GM12873 (cell line): ENCODE measurements around the gene PSMD10.

Experiments
- TF ChIP-seq, protein P1 (sequence below): IDR thresholded peaks from 2 replicates; pipeline ENCODE4 v1.5.1; 2012; ENCODE audit warnings: low read depth, mild to moderate bottlenecking, moderate library complexity, low read length, control low read depth; ENCODE audit not compliant: insufficient read depth; ENCODE audit errors: missing control alignments

Gene PSMD10

DNA sequence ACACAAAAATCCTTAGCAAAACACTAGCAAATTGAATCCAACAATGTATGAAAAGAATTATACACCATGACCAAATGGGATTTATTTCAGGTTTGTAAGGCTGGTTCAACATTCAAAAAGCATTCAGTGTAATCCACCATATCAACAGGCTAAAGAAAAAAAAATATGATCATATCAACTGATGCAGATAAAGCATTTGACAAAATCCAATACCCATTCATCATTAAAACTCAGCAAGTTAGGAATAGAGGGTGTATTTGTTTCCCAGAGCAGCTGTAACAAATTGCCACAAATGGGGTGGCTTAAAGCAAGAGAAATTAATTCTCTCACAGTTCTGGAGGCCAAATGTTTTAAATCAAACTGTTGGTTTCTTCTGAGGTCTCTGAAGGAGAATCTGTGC is 35.8 kb downstream of the PSMD10 start:
- TF ChIP-seq, protein P1, sequence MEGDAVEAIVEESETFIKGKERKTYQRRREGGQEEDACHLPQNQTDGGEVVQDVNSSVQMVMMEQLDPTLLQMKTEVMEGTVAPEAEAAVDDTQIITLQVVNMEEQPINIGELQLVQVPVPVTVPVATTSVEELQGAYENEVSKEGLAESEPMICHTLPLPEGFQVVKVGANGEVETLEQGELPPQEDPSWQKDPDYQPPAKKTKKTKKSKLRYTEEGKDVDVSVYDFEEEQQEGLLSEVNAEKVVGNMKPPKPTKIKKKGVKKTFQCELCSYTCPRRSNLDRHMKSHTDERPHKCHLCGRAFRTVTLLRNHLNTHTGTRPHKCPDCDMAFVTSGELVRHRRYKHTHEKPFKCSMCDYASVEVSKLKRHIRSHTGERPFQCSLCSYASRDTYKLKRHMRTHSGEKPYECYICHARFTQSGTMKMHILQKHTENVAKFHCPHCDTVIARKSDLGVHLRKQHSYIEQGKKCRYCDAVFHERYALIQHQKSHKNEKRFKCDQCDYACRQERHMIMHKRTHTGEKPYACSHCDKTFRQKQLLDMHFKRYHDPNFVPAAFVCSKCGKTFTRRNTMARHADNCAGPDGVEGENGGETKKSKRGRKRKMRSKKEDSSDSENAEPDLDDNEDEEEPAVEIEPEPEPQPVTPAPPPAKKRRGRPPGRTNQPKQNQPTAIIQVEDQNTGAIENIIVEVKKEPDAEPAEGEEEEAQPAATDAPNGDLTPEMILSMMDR, result no peak

DNA sequence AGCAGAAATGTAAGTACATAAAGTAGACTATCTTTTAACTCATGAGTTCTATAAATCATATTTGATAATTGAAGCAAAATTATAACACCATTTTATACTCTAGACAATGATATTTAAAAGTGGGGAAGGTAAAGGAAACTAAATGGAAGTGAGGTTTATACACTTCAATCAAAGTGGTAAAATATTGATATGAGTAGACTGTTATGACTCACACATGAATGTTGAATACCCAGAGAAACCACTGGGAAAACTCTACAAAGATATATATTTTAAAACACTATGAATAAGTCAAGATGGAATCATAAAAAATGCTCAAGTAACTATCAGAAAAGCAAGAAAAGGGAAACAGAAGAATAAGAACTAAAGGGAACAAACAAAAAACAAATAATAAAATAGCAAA is 38.1 kb downstream of the PSMD10 start:
- TF ChIP-seq, protein P1, result no peak

DNA sequence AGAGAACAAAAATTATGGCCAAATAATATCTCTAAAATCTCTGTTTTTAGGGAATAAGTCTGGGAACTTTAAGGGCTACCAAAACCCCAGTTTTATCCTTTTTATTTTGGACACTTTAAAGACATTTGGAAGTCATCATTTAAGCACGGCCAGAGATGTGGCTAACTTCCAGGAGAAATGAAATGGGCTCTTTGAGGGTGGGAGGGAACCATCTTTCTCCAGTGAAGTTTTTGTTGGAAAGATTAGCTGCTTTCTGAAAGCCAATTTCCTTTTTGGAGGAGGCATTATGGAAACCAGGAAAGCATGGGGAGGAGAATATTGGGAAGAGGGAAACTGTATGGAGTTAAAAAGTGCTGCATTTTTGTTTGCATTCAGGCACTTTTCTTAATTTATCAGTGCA is 41.7 kb downstream of the PSMD10 start:
- TF ChIP-seq, protein P1, result no peak

DNA sequence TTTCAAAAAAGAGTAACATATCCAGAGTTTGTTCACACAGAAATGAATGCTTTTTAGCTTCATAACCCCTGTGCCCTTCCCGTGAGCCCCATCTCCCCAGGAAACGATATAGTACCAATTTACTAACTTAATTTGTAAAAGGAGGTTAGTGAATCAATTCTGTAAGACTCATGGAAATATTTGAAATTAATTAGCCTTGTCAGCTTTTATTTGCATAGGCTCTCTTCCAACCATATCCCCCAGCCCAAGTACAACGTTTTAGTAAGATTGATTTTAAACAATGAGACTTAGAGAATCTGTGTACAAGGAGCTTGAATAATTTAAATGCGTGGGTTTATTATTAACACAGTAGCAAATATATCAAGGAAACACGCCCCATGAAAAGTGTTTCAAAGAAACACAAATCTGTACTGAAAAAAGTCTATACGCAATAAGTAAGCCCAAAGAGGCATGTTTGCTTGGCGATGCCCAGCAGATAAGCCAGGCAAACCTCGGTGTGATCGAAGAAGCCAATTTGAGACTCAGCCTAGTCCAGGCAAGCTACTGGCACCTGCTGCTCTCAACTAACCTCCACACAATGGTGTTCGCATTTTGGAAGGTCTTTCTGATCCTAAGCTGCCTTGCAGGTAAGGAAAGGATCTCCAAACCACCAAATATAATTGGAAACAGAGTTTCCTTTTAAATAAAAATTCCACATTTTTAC is 46.6 kb downstream of the PSMD10 start, which contains the start of gene VSIG1:
TSS of gene VSIG1 (plus strand) at position 512 of the 703 bp plus-strand sequence. CDS start at position 578, 66 bp downstream.
- TF ChIP-seq, protein P1, result no peak

DNA sequence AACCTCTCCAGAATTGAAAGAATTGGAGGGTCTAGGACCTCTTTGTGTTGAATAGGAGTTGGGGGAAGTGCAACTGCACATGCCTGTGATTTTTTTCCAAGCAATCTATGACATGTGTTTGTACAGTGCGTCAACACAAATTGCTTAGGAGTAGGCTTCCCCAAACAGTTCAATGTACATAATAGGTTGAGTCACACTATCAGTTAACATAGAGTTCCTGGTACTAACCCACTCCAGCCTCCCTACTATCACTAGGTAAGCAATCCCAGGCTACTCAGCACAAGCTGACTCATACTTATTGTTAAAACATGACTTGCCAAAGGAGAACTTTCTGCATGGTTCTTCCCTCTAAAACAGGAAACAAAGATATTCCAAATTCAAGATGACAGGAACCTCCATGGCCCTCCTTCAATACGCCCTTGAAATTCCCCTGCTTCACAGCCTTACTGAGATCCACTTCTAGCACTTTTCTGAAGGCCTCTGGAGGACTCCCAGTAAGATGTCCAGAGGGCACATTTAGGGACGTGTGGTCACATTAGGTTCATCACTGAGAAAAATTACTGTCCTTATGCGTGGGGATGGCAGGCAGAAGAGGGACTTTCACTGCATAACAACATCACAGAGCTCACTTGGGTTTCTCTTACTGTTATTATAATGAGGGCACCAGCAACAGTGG is 54.9 kb downstream of the PSMD10 start:
- TF ChIP-seq, protein P1, result no peak

DNA sequence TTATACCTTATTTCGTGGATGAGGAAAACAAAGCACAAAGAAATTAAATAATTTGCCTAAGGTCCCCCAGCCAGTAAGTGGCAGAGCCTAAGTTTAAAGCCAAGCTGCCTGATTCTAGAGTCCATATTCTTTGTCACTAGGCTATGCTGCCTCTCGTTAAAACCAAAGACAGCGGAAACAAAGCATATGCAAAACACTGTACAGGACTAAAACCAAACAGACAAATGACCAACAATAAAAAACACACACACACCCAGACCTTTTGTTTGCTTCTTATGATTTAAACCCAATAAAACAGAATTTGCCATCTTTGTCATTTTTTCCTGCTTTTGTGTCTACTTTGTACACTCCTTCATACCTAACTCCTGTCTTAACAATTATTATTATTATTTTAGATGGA is 56.6 kb downstream of the PSMD10 start:
- TF ChIP-seq, protein P1, result no peak
